ENCODE data around the gene IRAK1. TPM values are rescaled to one million over a fixed set of nuclear protein-coding genes. Genes with fewer than 3 reads are reported as not detected.

IRAK1 gene
- total and polyA plus RNA-seq, 2 of the 13 experiments (the other 11 are each of a cell fraction or from before 2014, with no cell fraction given), result 57.7 to 77.3 TPM

GRCh38 chrX:153969904-153970356 lies 49.8 kb downstream of the IRAK1 start (continued):
- TF ChIP-seq SIN3A (IDR thresholded peaks at IDR 0.05; ENCODE audit: borderline replicate concordance, low read depth, low read length), result no peak

- peak overlapping the region; percentile 67 for H3K9ac ChIP-seq (ENCODE audit: insufficient read depth, low read depth, low read length)
- DNase-seq (ENCODE audit: low spot score) (no peak), ATAC-seq (0 out of 3 replicates have a peak, but pooled peaks have one; percentile 3), FAIRE-seq (no peak)
- peaks cover 71% of the 10 kb centered on the region for H3K79me2 ChIP-seq (ENCODE audit: insufficient read depth, low read length)
- peaks cover 45% of the 10 kb centered on the region for H4K20me1 ChIP-seq (ENCODE audit: insufficient read depth, low read length)
- WGBS (ENCODE audit: low lambda C conversion rate), result 0% methylated on average over 1 of the region's 25 CpGs
- peaks cover 3 to 19% of the 10 kb centered on the region in 2 experiments; a peak in 4 of 5 replicates for H3K36me3 ChIP-seq (replicated peaks in 1 of 2; ENCODE audit: control insufficient read depth in 1 of 2, insufficient read depth in 2 of 2, low read length in 2 of 2)
- H3K4me3 ChIP-seq (replicated peaks in 1 of 3; ENCODE audit: insufficient read depth in 1 of 3, low read depth in 2 of 3, low read length in 3 of 3), result peak overlapping the region; percentile 50 to 90 (median 89)
- CTCF ChIA-PET (ENCODE audit: low intra/inter-chr PET ratio, low total read pairs), result no interaction called here
- no TSS peak for BruUV-seq (replicated peaks)
- POLR2A ChIA-PET, result interaction anchor here (1.3 to 6.3 kb wide), 6 partner anchors 22 to 44 kb away, joined by 4 to 54 read pairs (median 10); no protein-coding TSS in a partner anchor
- in situ Hi-C loops (cut with HindIII; ENCODE audit: extremely low pct_ligation_motif_present, low pct_unique_long_range_greater_than_20kb) (no loop called here), intact Hi-C loops (cut with micrococcal nuclease; ENCODE audit: unreplicated experiment) (no loop called here)
- TF ChIP-seq SOX6 (IDR thresholded peaks at IDR 0.05), result no peak
- no peak for TF ChIP-seq SOX6 (CRISPR knock-in tag; IDR thresholded peaks at IDR 0.05)
- TF ChIP-seq AGO2 (optimal IDR thresholded peaks at IDR 0.05; ENCODE audit: low read depth, low read length), result peak; percentile 57
- TF ChIP-seq, protein P1, sequence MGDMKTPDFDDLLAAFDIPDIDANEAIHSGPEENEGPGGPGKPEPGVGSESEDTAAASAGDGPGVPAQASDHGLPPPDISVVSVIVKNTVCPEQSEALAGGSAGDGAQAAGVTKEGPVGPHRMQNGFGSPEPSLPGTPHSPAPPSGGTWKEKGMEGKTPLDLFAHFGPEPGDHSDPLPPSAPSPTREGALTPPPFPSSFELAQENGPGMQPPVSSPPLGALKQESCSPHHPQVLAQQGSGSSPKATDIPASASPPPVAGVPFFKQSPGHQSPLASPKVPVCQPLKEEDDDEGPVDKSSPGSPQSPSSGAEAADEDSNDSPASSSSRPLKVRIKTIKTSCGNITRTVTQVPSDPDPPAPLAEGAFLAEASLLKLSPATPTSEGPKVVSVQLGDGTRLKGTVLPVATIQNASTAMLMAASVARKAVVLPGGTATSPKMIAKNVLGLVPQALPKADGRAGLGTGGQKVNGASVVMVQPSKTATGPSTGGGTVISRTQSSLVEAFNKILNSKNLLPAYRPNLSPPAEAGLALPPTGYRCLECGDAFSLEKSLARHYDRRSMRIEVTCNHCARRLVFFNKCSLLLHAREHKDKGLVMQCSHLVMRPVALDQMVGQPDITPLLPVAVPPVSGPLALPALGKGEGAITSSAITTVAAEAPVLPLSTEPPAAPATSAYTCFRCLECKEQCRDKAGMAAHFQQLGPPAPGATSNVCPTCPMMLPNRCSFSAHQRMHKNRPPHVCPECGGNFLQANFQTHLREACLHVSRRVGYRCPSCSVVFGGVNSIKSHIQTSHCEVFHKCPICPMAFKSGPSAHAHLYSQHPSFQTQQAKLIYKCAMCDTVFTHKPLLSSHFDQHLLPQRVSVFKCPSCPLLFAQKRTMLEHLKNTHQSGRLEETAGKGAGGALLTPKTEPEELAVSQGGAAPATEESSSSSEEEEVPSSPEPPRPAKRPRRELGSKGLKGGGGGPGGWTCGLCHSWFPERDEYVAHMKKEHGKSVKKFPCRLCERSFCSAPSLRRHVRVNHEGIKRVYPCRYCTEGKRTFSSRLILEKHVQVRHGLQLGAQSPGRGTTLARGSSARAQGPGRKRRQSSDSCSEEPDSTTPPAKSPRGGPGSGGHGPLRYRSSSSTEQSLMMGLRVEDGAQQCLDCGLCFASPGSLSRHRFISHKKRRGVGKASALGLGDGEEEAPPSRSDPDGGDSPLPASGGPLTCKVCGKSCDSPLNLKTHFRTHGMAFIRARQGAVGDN (CRISPR knock-in tag; IDR thresholded peaks at IDR 0.05), result peak; percentile 34; the same call in 1 of the 2 replicates
- TF ChIP-seq, protein P2, sequence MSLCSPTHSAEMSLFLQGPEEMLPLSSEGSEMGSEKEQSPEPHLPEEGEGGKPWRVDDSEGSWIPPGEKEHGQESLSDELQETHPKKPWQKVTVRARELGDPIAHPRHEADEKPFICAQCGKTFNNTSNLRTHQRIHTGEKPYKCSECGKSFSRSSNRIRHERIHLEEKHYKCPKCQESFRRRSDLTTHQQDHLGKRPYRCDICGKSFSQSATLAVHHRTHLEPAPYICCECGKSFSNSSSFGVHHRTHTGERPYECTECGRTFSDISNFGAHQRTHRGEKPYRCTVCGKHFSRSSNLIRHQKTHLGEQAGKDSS (CRISPR knock-in tag; IDR thresholded peaks at IDR 0.05; ENCODE audit: borderline replicate concordance, low read depth), result no peak
- TF ChIP-seq HNRNPL (IDR thresholded peaks at IDR 0.05; ENCODE audit: low read depth, low read length), result 0 out of 2 replicates have a peak, but pooled peaks have one; percentile 41
- 0 out of 2 replicates have a peak, but pooled peaks have one; percentile 7 for TF ChIP-seq CTCF (CRISPR knock-in tag; IDR thresholded peaks at IDR 0.05)
- no peak for TF ChIP-seq SP4 (CRISPR knock-in tag; IDR thresholded peaks at IDR 0.05)
- no peak for TF ChIP-seq MED8 (CRISPR knock-in tag; IDR thresholded peaks at IDR 0.05; ENCODE audit: insufficient replicate concordance)
- peak; percentile 6; the same call in 1 of the 2 replicates for TF ChIP-seq RAD21 (CRISPR knock-in tag; IDR thresholded peaks at IDR 0.05)
- H3K9me3 ChIP-seq (ENCODE audit: low read length), result no peaks in the 10 kb centered on the region
- peak overlapping the region; percentile 88 for H3K4me2 ChIP-seq (ENCODE audit: low read depth, low read length)
- H3K27me3 ChIP-seq (ENCODE audit: control insufficient read depth in 1 of 2, insufficient read depth in 2 of 2, low read length in 2 of 2), result no peaks in the 10 kb centered on the region; a peak in 1 of 5 replicates
- H3K4me1 ChIP-seq (ENCODE audit: insufficient read depth, low read length), result peaks cover 48% of the 10 kb centered on the region
- no peak overlapping the region for H3K27ac ChIP-seq (ENCODE audit: extremely low read length, insufficient read depth, low read length)
- no peak overlapping the region for H2AFZ ChIP-seq (ENCODE audit: low read length)
Observed at GRCh38 chrX:153969125-153969903, 50.4 kb downstream of the IRAK1 start.

Data from HepG2 (cell line).